Lung (tissue), 12 donors: ENCODE measurements around the gene DYNC1H1. TPM values are rescaled to one million over a fixed set of nuclear protein-coding genes. Genes with fewer than 3 reads are reported as not detected.

Source experiments
- ATAC-seq: fragments of 200-7000 bp; cut with Tn5 transposase; one replicate; pipeline ENCODE4 v1.9.1; 2020; ENCODE audit warnings: moderate number of reproducible peaks; ENCODE audit not compliant: insufficient read depth, low FRiP score
- DNase-seq, 3 donors: peaks; one replicate each; pipeline ENCODE4 v3.0.0-alpha.2; 2013 to 2017
- H3K27ac ChIP-seq, 2 donors: one replicate each; pipeline ENCODE4 v1.5.1; 2013; ENCODE audit warnings: mild to moderate bottlenecking in 2 of 2, moderate library complexity in 2 of 2, control low read depth in 1 of 2, inconsistent platforms in 1 of 2, low read depth in 1 of 2, low read length in 1 of 2
- H3K27me3 ChIP-seq, 3 donors: one replicate each; pipeline ENCODE4 v1.5.1; 2013; ENCODE audit warnings: low read length in 2 of 3; ENCODE audit not compliant: control insufficient read depth in 3 of 3, insufficient read depth in 3 of 3
- H3K36me3 ChIP-seq, 4 donors: one replicate each; pipeline ENCODE4 v1.5.1; 2013; ENCODE audit warnings: low read length in 4 of 4, mild to moderate bottlenecking in 1 of 4, moderate library complexity in 1 of 4; ENCODE audit not compliant: control insufficient read depth in 4 of 4, insufficient read depth in 4 of 4
- H3K4me1 ChIP-seq, 5 donors: one replicate each; pipeline ENCODE4 v1.5.1; 2013; ENCODE audit warnings: low read length in 5 of 5, mild to moderate bottlenecking in 2 of 5, moderate library complexity in 1 of 5; ENCODE audit not compliant: control insufficient read depth in 5 of 5, insufficient read depth in 5 of 5
- H3K4me3 ChIP-seq: one replicate; pipeline ENCODE4 v1.5.1; 2013; ENCODE audit warnings: mild to moderate bottlenecking, control low read depth, moderate library complexity
- H3K9ac ChIP-seq, 2 donors: one replicate each; pipeline ENCODE4 v1.5.1; 2013; ENCODE audit warnings: low read length in 2 of 2, control low read depth in 1 of 2; ENCODE audit not compliant: insufficient read depth in 1 of 2
- H3K9me3 ChIP-seq, 4 donors: one replicate each; pipeline ENCODE4 v1.5.1; 2013; ENCODE audit warnings: low read length in 3 of 4, mild to moderate bottlenecking in 1 of 4, moderate library complexity in 1 of 4; ENCODE audit not compliant: control insufficient read depth in 4 of 4, insufficient read depth in 3 of 4
- WGBS, 2 donors: extraction: QIAGEN DNeasy Blood & Tissue Kit; methylation state at CpG; one replicate each; pipeline ENCODE4 v1.1.7; 2013; 5-methylcytosine and 5-hydroxymethylcytosine counted together
- polyA plus RNA-seq, 2 donors: library from polyadenylated mRNA; stranded (reverse); fragments of 200-250 nt; gene quantifications; one replicate each; pipeline ENCODE4 v1.2.1, GENCODE V29; 2013
- total RNA-seq, 2 donors: library from RNA; depleted of rRNA in 1 of 2; stranded (reverse); fragments of >200 nt in 1 of 2; gene quantifications; one replicate each; pipeline ENCODE4 v1.2.1, GENCODE V29; 2014 to 2021
- TF ChIP-seq, protein P1 (sequence below): IDR thresholded peaks from 2 replicates; pipeline ENCODE4 v1.5.1; 2012; ENCODE audit warnings: mild to moderate bottlenecking; ENCODE audit errors: control extremely low read depth, extremely low read depth
- donor health status: control.
- donor health status: control.
- donor health status: Bipolar disorder and iron deficiency.
- donor health status: healthy.
- donor health status: DM: yes; HTN: yes; CAD: no.

The DYNC1H1 gene
- total and polyA plus RNA-seq, 4 donors, result 111 to 485 (median 328) TPM

DNA sequence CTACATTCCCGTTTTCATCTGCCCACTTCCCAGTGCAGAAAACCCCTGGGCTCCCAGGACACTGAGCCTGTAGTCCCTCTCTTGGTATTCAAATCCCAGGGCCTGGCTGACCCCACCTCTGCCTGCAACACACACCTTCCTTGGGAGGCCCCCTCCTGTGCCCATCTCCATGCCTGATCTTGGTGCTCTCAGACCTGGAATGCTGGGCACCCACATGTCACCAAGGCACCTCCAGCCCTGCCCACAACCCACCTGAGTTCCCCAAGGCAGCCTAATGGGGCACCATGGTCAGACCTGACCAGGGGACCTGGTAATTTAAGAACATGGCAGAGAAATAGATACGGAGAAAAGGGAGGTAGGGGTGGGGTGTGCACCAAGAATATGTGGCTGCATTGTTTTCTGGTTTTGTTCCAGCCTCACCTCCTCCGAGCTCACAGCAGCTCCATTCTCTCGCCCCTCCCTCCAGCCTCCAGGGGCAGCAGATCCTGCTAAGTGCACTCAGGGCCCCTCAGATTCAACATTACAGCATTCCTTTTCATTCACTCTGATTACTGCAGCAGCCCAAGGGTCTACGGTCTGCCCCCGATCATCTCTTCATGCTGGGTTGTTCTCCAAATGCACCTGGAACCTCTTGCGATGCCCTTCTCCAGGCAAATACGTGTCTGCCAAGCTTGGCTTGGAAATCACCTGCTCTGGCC lies 131.6 kb downstream of the DYNC1H1 start:
- Histone ChIP-seq H3K4me1 (peaks cover 0 to 17% (median 5%) of the 10 kb centered on the region in 5 donors), H3K27ac (no peak overlapping the region), H3K4me3 (no peak overlapping the region), H3K9me3 (no peaks in the 10 kb centered on the region), H3K27me3 (no peaks in the 10 kb centered on the region), H3K9ac (peak overlapping the region in 1 of 2 donors; percentile 24), H3K36me3 (no peaks in the 10 kb centered on the region)
- ATAC-seq (no peak), DNase-seq (peak in 1 of 3 donors; percentile 43)
- WGBS, 2 donors, result 61 to 79% methylated on average over 8 of the region's 8 CpGs
- TF ChIP-seq, protein P1, sequence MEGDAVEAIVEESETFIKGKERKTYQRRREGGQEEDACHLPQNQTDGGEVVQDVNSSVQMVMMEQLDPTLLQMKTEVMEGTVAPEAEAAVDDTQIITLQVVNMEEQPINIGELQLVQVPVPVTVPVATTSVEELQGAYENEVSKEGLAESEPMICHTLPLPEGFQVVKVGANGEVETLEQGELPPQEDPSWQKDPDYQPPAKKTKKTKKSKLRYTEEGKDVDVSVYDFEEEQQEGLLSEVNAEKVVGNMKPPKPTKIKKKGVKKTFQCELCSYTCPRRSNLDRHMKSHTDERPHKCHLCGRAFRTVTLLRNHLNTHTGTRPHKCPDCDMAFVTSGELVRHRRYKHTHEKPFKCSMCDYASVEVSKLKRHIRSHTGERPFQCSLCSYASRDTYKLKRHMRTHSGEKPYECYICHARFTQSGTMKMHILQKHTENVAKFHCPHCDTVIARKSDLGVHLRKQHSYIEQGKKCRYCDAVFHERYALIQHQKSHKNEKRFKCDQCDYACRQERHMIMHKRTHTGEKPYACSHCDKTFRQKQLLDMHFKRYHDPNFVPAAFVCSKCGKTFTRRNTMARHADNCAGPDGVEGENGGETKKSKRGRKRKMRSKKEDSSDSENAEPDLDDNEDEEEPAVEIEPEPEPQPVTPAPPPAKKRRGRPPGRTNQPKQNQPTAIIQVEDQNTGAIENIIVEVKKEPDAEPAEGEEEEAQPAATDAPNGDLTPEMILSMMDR, result no peak

DNA sequence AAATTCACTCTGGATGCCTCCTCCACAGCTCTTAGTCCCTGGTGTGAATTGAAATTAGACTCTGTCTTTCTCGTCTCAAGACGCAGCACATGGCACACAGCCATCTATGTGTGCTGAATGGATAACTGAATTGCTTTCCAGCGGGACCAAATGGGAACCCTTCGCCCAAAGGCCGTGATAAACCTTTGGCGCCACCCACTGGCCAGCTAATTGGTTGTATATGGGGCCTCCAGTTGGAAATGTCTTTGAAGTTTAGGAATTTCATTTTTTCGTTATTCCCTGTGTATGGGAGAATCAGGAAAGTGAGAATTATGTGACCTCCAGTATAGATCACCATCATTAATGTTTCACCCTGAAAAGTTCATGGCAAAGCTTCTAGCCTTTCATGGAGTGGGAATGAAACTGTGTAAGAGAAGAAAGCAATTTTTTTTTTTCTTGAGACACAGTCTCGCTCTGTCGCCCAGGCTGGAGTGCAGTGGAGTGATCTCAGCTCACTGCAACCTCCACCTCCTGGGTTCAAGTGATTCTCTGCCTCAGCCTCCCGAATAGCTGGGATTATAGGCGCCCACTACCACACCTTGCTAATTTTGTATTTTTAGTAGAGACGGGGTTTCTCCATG lies 132.3 kb downstream of the DYNC1H1 start:
- Histone ChIP-seq H3K27ac (no peak overlapping the region), H3K4me1 (peaks cover 0 to 17% (median 5%) of the 10 kb centered on the region in 5 donors), H3K9me3 (no peaks in the 10 kb centered on the region), H3K27me3 (no peaks in the 10 kb centered on the region), H3K4me3 (no peak overlapping the region), H3K9ac (peak overlapping the region in 1 of 2 donors; percentile 24), H3K36me3 (no peaks in the 10 kb centered on the region)
- ATAC-seq (peak; percentile 77), DNase-seq (peak; percentile 90 to 93 (median 92))
- WGBS, 2 donors, result 34 to 42% methylated on average over 12 of the region's 12 CpGs
- TF ChIP-seq, protein P1, result peak; percentile 88

DNA sequence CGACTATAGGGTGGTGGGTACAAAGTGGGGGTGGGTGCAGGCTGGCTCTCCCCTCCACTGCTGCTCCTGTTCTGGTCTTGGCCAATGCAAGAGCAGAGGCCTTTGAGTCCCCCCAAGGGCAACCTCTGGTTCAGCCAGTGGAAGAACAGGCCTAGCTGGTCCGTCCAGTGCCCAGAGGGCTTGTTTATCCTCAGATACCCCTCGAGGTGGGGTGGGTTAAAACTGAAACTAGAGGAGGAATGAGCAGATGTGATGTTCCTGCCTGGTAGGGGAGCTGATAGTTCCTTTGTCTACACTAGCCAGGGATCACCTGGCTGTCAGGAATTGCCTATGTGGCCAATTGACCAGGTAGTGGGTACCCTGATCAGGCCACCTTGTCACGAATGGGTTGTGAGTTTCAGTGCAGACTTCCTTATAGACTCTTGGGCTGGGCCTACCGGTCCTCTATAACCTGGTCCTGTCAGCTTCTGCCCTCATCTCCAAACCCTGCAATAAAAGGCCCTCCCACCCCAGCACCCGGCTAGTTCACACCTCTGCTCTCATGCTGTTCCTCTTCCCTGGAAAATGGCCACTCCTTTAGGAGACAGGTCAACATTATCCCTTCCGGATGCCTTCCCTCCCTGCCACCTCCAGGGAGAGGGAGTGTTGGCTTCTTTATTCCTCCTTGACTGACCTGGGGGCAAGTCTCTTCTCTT lies 133.2 kb downstream of the DYNC1H1 start:
- TF ChIP-seq, protein P1, result no peak
- Histone ChIP-seq H3K27ac (no peak overlapping the region), H3K9me3 (no peaks in the 10 kb centered on the region), H3K27me3 (no peaks in the 10 kb centered on the region), H3K9ac (no peak overlapping the region), H3K4me3 (no peak overlapping the region), H3K36me3 (no peaks in the 10 kb centered on the region), H3K4me1 (peaks cover 0 to 17% (median 5%) of the 10 kb centered on the region in 5 donors)
- ATAC-seq, result no peak
- WGBS, 2 donors, result 65 to 84% methylated on average over 7 of the region's 7 CpGs
- peak; percentile 58 to 74 (median 67) for DNase-seq
